K562 (cell line): ENCODE measurements around the gene SNAPC2. TPM values are rescaled to one million over a fixed set of nuclear protein-coding genes. Genes with fewer than 3 reads are reported as not detected.

Source experiments
- ATAC-seq: fragments of 200-7000 bp; cut with Tn5 transposase; 3 replicates; pipeline ENCODE4 v1.9.1; 2020; ENCODE audit warnings: moderate library complexity
- BruUV-seq: library from RNA; stranded (reverse); fragments of 400-500 nt; replicated peaks from 2 replicates; lab custom pipeline; 2021; lab: Mats Ljungman, UMichigan
- CTCF ChIA-PET: fragments of 300-600 bp; formaldehyde crosslinking; extraction: SDS; loops from one replicate; lab custom pipeline; 2021; ENCODE audit warnings: low intra/inter-chr PET ratio; lab: Yijun Ruan, JAX
- POLR2A ChIA-PET: fragments of 300-600, 350-650 bp; sonication (Branson Sonifier 250); formaldehyde crosslinking; extraction: SDS; loops from one replicate; lab custom pipeline; 2021; ENCODE audit warnings: antibody characterized with exemption, inconsistent platforms; lab: Yijun Ruan, JAX
- DNase-seq, 4 experiments: peaks; one replicate each; pipeline versions ENCODE4 v3.0.0 to v3.0.0-alpha.2; 2011 to 2018; ENCODE audit warnings: low spot score in 3 of 4, mixed read lengths in 3 of 4; ENCODE audit errors: extremely low read depth in 1 of 4
- FAIRE-seq: peaks from 2 replicates; lab custom pipeline; 2011; peaks lifted over from hg19 to GRCh38; lab: Jason Lieb, UNC
- H2AFZ ChIP-seq: 2 replicates; pipeline ENCODE4 v1.6.0; 2011; ENCODE audit warnings: low read depth, low read length, control low read depth, inconsistent platforms
- H3K27ac ChIP-seq: fragments of 200-600 bp; 3 replicates; pipeline ENCODE4 v1.8.0; 2011; ENCODE audit warnings: low read depth, mild to moderate bottlenecking, control low read depth, inconsistent platforms, low read length, moderate library complexity, mixed read lengths; ENCODE audit errors: extremely low read depth
- H3K27me3 ChIP-seq, 2 experiments: fragments of 300-600 bp in 1 of 2; 2 replicates in 1 of 2; 3 replicates in 1 of 2; pipeline versions ENCODE4 v1.6.0 to v1.8.0; 2011; ENCODE audit warnings: inconsistent platforms in 2 of 2, low read length in 2 of 2, mild to moderate bottlenecking in 1 of 2, mixed read lengths in 1 of 2, moderate library complexity in 1 of 2; ENCODE audit not compliant: control insufficient read depth in 2 of 2, insufficient read depth in 2 of 2
- H3K36me3 ChIP-seq: fragments of 300-600 bp; 3 replicates; pipeline ENCODE4 v1.8.0; 2011; ENCODE audit warnings: mild to moderate bottlenecking, low read length, inconsistent platforms; ENCODE audit not compliant: control insufficient read depth, insufficient read depth
- H3K4me1 ChIP-seq, 2 experiments: fragments of 200-600 bp in 1 of 2; replicated peaks in 1 of 2; 2 replicates in 1 of 2; 3 replicates in 1 of 2; pipeline versions ENCODE4 v1.5.1 to v1.8.0; 2011; ENCODE audit warnings: inconsistent platforms in 2 of 2, low read length in 2 of 2, mild to moderate bottlenecking in 1 of 2, mixed read lengths in 1 of 2, moderate library complexity in 1 of 2; ENCODE audit not compliant: control insufficient read depth in 2 of 2, insufficient read depth in 2 of 2
- H3K4me2 ChIP-seq: 2 replicates; pipeline ENCODE4 v1.6.1; 2011; ENCODE audit warnings: low read length, control low read depth, inconsistent platforms, mixed read lengths; ENCODE audit not compliant: insufficient read depth
- H3K4me3 ChIP-seq: fragments of 200-600 bp; sonication (generic), shearing (Covaris generic); 2 replicates; pipeline ENCODE4 v1.5.1; 2016; ENCODE audit warnings: control low read depth, inconsistent platforms
- H3K79me2 ChIP-seq: fragments of 200-600 bp; 3 replicates; pipeline ENCODE4 v1.8.0; 2011; ENCODE audit warnings: low read length, inconsistent platforms; ENCODE audit not compliant: control insufficient read depth, insufficient read depth
- H3K9ac ChIP-seq, 2 experiments: 2 replicates each; pipeline versions ENCODE4 v1.6.0 to v1.6.1; 2011; ENCODE audit warnings: low read depth in 2 of 2, low read length in 2 of 2, control low read depth in 1 of 2, inconsistent platforms in 1 of 2, mild to moderate bottlenecking in 1 of 2, mixed read lengths in 1 of 2; ENCODE audit not compliant: insufficient read depth in 1 of 2
- H3K9me1 ChIP-seq: one replicate; pipeline ENCODE4 v1.6.0; 2011; ENCODE audit warnings: inconsistent platforms, mild to moderate bottlenecking, low read length, moderate library complexity; ENCODE audit not compliant: control insufficient read depth, insufficient read depth
- H3K9me3 ChIP-seq: replicated peaks from 2 replicates; pipeline ENCODE4 v1.5.1; 2011; ENCODE audit warnings: low read depth, low read length, inconsistent platforms; ENCODE audit not compliant: control insufficient read depth, insufficient read depth
- H4K20me1 ChIP-seq: replicated peaks from 2 replicates; pipeline ENCODE4 v1.6.1; 2011; ENCODE audit warnings: low read length, inconsistent platforms, mixed read lengths; ENCODE audit not compliant: control insufficient read depth, insufficient read depth
- CBFA2T3 ChIP-seq: fragments of 450-650 bp; IDR thresholded peaks from 2 replicates; pipeline ENCODE4 v1.6.1; 2017
- MAZ ChIP-seq, 2 experiments: fragments of 450-650 bp in 1 of 2; sonication (generic) in 1 of 2; formaldehyde crosslinking; IDR thresholded peaks in 1 of 2; conservative IDR thresholded peaks in 1 of 2; 2 replicates each; pipeline versions ENCODE4 v1.4.0 to v1.5.0; 2020; ENCODE audit warnings: mild to moderate bottlenecking in 1 of 2, missing genetic modification reagents in 1 of 2
- RBFOX2 ChIP-seq: fragments of 200-400 bp; formaldehyde crosslinking; IDR thresholded peaks from 2 replicates; pipeline ENCODE4 v1.6.1; 2017; ENCODE audit warnings: low read depth, mild to moderate bottlenecking, low read length, moderate library complexity
- SMAD4 ChIP-seq: fragments of 250-450 bp; sonication (Bioruptor Pico); conservative IDR thresholded peaks from 2 replicates; pipeline ENCODE4 v1.8.0; 2021; ENCODE audit warnings: inconsistent platforms, mild to moderate bottlenecking, moderate library complexity
- SRSF9 ChIP-seq: fragments of 200-400 bp; formaldehyde crosslinking; IDR thresholded peaks from 2 replicates; pipeline ENCODE4 v1.6.1; 2017; ENCODE audit warnings: low read depth, low read length, borderline replicate concordance
- STAT5A ChIP-seq: IDR thresholded peaks from 2 replicates; pipeline ENCODE4 v1.6.1; 2012; ENCODE audit warnings: low read length, inconsistent platforms, borderline replicate concordance
- ZNF121 ChIP-seq: sonication (generic); formaldehyde crosslinking; conservative IDR thresholded peaks from 2 replicates; pipeline ENCODE4 v1.8.0; 2022; ENCODE audit warnings: missing genetic modification reagents
- ZNF174 ChIP-seq: fragments of 250-450 bp; sonication (Bioruptor Pico); IDR thresholded peaks from 2 replicates; pipeline ENCODE4 v1.4.0; 2020; ENCODE audit warnings: mild to moderate bottlenecking
- ZNF253 ChIP-seq: fragments of 250-450 bp; sonication (Bioruptor Pico); conservative IDR thresholded peaks from 2 replicates; pipeline ENCODE4 v1.6.1; 2021; ENCODE audit warnings: mild to moderate bottlenecking
- ZNF316 ChIP-seq: fragments of 450-650 bp; IDR thresholded peaks from 2 replicates; pipeline ENCODE4 v1.6.1; 2016
- WGBS: fragments of 100-300 bp; shearing (Covaris generic); methylation state at CpG from one replicate; pipeline ENCODE4 v1.1.6; 2016; ENCODE audit warnings: low coverage, mixed read lengths; ENCODE audit not compliant: insufficient coverage; ENCODE audit errors: missing lambda C conversion rate; 5-methylcytosine and 5-hydroxymethylcytosine counted together
- in situ Hi-C: fragments of 300-500 bp; cut with MboI; formaldehyde crosslinking; loops from 4 replicates; pipeline ENCODE4 v1.15.0; 2018; ENCODE audit warnings: inconsistent platforms, mixed read lengths
- intact Hi-C: fragments of 100-400 bp; cut with micrococcal nuclease; formaldehyde crosslinking; loops from 2 replicates; pipeline ENCODE4 v1.14.2; 2022
- polyA plus RNA-seq, 8 experiments: library from polyadenylated mRNA; depleted of rRNA in 4 of 8; stranded (reverse) in 5 of 8; unstranded in 3 of 8; fragments of >200 nt; fragmentation: Nextera tagmentation in 2 of 8; fragmentation: Illumina TruSeq in 1 of 8; extraction: Ambion mirVana in 2 of 8; extraction: Trizol in 1 of 8; gene quantifications; 2 replicates each; pipeline versions ENCODE4 v1.2.1 to v1.2.3, GENCODE V29; 2011 to 2014; ENCODE audit warnings: inconsistent platforms in 1 of 8, missing spikeins in 1 of 8
- total RNA-seq, 7 experiments: library from RNA; depleted of rRNA in 6 of 7; stranded (reverse); fragments of >200 nt in 6 of 7; fragmentation: Illumina TruSeq in 2 of 7; extraction: Trizol in 2 of 7; gene quantifications; 2 replicates each; pipeline versions ENCODE4 v1.2.1 to v1.2.3, GENCODE V29; 2011 to 2021; ENCODE audit warnings: low replicate concordance in 1 of 7
- TF ChIP-seq, protein P1 (sequence below): sonication (generic); formaldehyde crosslinking; IDR thresholded peaks from 2 replicates; pipeline ENCODE4 v1.8.0; 2022; ENCODE audit warnings: missing genetic modification reagents, mild to moderate bottlenecking, moderate library complexity, borderline replicate concordance

Gene SNAPC2
- total and polyA plus RNA-seq, 9 of the 15 experiments (the other 6 are each of a cell fraction or from before 2014, with no cell fraction given) = 0.59 to 45.1 (median 15.3) TPM

GRCh38 chr19:7879111-7879807, 40.9 kb upstream of the SNAPC2 start:
- Histone ChIP-seq H4K20me1 (no peaks in the 10 kb centered on the region), H3K79me2 (no peaks in the 10 kb centered on the region), H3K27ac (peak overlapping the region; percentile 52; the same call in 1 of the 3 replicates), H3K4me2 (no peak overlapping the region), H3K27me3 (no peaks in the 10 kb centered on the region), H3K4me1 (peaks cover 7 to 23% of the 10 kb centered on the region in 2 experiments; a peak in 4 of 5 replicates), H2AFZ (peak overlapping the region; percentile 79), H3K9ac (peak overlapping the region; percentile 38 to 89; a peak in 3 of 4 replicates), H3K4me3 (no peak overlapping the region), H3K9me1 (no peaks in the 10 kb centered on the region)
- BruUV-seq = no TSS peak
- DNase-seq (no peak), ATAC-seq (peak; percentile 64)
- in situ Hi-C loops = no loop called here
- intact Hi-C loops = no loop called here
- POLR2A ChIA-PET = interaction anchor here (0.6 to 1.2 kb wide), 3 partner anchors 9 to 477 kb away, joined by 3 to 5 read pairs (median 4); partner anchors contain the start of gene LRRC8E
- no peak for TF ChIP-seq CBFA2T3
- TF ChIP-seq SMAD4 (CRISPR knock-in tag) = 0 out of 2 replicates have a peak, but pooled peaks have one; percentile 21
- no peak for TF ChIP-seq ZNF121
- TF ChIP-seq RBFOX2 = 0 out of 2 replicates have a peak, but pooled peaks have one; percentile 31
- TF ChIP-seq ZNF253 (CRISPR knock-in tag) = no peak
- no peak for TF ChIP-seq STAT5A
- TF ChIP-seq, protein P1, sequence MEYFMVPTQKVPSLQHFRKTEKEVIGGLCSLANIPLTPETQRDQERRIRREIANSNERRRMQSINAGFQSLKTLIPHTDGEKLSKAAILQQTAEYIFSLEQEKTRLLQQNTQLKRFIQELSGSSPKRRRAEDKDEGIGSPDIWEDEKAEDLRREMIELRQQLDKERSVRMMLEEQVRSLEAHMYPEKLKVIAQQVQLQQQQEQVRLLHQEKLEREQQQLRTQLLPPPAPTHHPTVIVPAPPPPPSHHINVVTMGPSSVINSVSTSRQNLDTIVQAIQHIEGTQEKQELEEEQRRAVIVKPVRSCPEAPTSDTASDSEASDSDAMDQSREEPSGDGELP (CRISPR knock-in tag) = peak; percentile 29; the same call in 1 of the 2 replicates
- TF ChIP-seq ZNF316 = no peak
- TF ChIP-seq MAZ (CRISPR knock-in tag; conservative IDR thresholded peaks at IDR 0.05 in 1 of 2, IDR thresholded peaks at IDR 0.05 in 1 of 2) = no peak
- no peak for TF ChIP-seq SRSF9
- TF ChIP-seq ZNF174 (CRISPR knock-in tag) = no peak
- TF ChIP-seq, all 486 proteins: peak for 3
- 73% methylated on average over 16 of the region's 18 CpGs for WGBS
- FAIRE-seq = peak; percentile 63
- Histone ChIP-seq H3K36me3 (no peaks in the 10 kb centered on the region), H3K9me3 (no peaks in the 10 kb centered on the region)
- CTCF ChIA-PET = no interaction called here
